ENCODE data around the gene ZNF366. TPM values are rescaled to one million over a fixed set of nuclear protein-coding genes. Genes with fewer than 3 reads are reported as not detected.
A peak's percentile ranks its signal among the peaks of the same experiment; 100 is the strongest.

ZNF366 gene
- total RNA-seq, 2 donors from 2014 or later = 0.45 to 0.47 TPM

GRCh38 chr5:72530196-72530595 lies 23.0 kb upstream of the ZNF366 start:
- intact Hi-C loops (cut with DNase I) = no loop called here
- H3K36me3 ChIP-seq = no peaks in the 10 kb centered on the region
- TF ChIP-seq CTCF (IDR thresholded peaks at IDR 0.05) = no peak

GRCh38 chr5:72529383-72529782 lies 22.2 kb upstream of the ZNF366 start:
- H3K4me1 ChIP-seq = no peaks in the 10 kb centered on the region
- no peak for TF ChIP-seq CTCF (IDR thresholded peaks at IDR 0.05)
- H3K27me3 ChIP-seq = no peaks in the 10 kb centered on the region
- no peak overlapping the region for H3K9ac ChIP-seq (ENCODE audit: low read depth in 2 of 2, low read length in 2 of 2)
- DNase-seq = no peak
- H3K9me3 ChIP-seq = no peaks in the 10 kb centered on the region
- no peak overlapping the region for H3K27ac ChIP-seq
- H3K4me3 ChIP-seq = no peak overlapping the region
- no peaks in the 10 kb centered on the region for H3K36me3 ChIP-seq
- intact Hi-C loops (cut with DNase I) = loop anchor here (5.0 kb wide), 1 partner anchor 152 kb away; no protein-coding TSS in a partner anchor

More at GRCh38 chr5:72530196-72530595, 23.0 kb upstream of the ZNF366 start:
- H3K4me3 ChIP-seq = no peak overlapping the region
- no peak overlapping the region for H3K27ac ChIP-seq
- no peak overlapping the region for H3K9ac ChIP-seq (ENCODE audit: low read depth in 2 of 2, low read length in 2 of 2)
- H3K9me3 ChIP-seq = no peaks in the 10 kb centered on the region
- H3K27me3 ChIP-seq = no peaks in the 10 kb centered on the region
- H3K4me1 ChIP-seq = no peaks in the 10 kb centered on the region
- DNase-seq = no peak

- H3K9ac ChIP-seq (ENCODE audit: low read depth in 2 of 2, low read length in 2 of 2) = no peak overlapping the region
- H3K4me3 ChIP-seq = no peak overlapping the region
- no peaks in the 10 kb centered on the region for H3K4me1 ChIP-seq
- no peak for DNase-seq
- H3K27ac ChIP-seq = no peak overlapping the region
- no peaks in the 10 kb centered on the region for H3K36me3 ChIP-seq
- H3K27me3 ChIP-seq = no peaks in the 10 kb centered on the region
- no peaks in the 10 kb centered on the region for H3K9me3 ChIP-seq
- intact Hi-C loops (cut with DNase I) = loop anchor here (5.0 kb wide), 1 partner anchor 149 kb away; no protein-coding TSS in a partner anchor
- TF ChIP-seq CTCF (IDR thresholded peaks at IDR 0.05) = no peak
Observed at GRCh38 chr5:72525816-72526215, 18.6 kb upstream of the ZNF366 start.

GRCh38 chr5:72523960-72524582 lies 16.9 kb upstream of the ZNF366 start:
- no peak overlapping the region for H3K9ac ChIP-seq (ENCODE audit: low read depth in 2 of 2, low read length in 2 of 2)
- TF ChIP-seq CTCF (IDR thresholded peaks at IDR 0.05) = peak; percentile 42
- H3K27me3 ChIP-seq = no peaks in the 10 kb centered on the region
- intact Hi-C loops (cut with DNase I) = loop anchor here (5.0 kb wide), 1 partner anchor 157 kb away; no protein-coding TSS in a partner anchor
- DNase-seq = no peak
- H3K27ac ChIP-seq = no peak overlapping the region
- no peak overlapping the region for H3K4me3 ChIP-seq
- no peaks in the 10 kb centered on the region for H3K36me3 ChIP-seq
- no peaks in the 10 kb centered on the region for H3K4me1 ChIP-seq
- H3K9me3 ChIP-seq = no peaks in the 10 kb centered on the region

GRCh38 chr5:72522607-72523006 lies 15.4 kb upstream of the ZNF366 start:
- intact Hi-C loops (cut with DNase I) = loop anchor here (5.0 kb wide), 1 partner anchor 155 kb away; no protein-coding TSS in a partner anchor
- no peak overlapping the region for H3K9ac ChIP-seq (ENCODE audit: low read depth in 2 of 2, low read length in 2 of 2)
- no peak overlapping the region for H3K27ac ChIP-seq
- H3K27me3 ChIP-seq = no peaks in the 10 kb centered on the region
- no peak for DNase-seq
- no peaks in the 10 kb centered on the region for H3K36me3 ChIP-seq
- no peak overlapping the region for H3K4me3 ChIP-seq
- no peak for TF ChIP-seq CTCF (IDR thresholded peaks at IDR 0.05)
- no peaks in the 10 kb centered on the region for H3K4me1 ChIP-seq
- H3K9me3 ChIP-seq = no peaks in the 10 kb centered on the region
